Suprapubic skin (tissue), 3 donors: Measurements from ENCODE around the gene CRHR2.

ENCODE experiments used
- POLR2AphosphoS5 ChIP-seq, 3 donors: sonication (generic); formaldehyde crosslinking; IDR thresholded peaks; one replicate each; pipeline ENCODE4 v1.6.1; 2017; ENCODE audit warnings: antibody characterized with exemption in 3 of 3
- TF ChIP-seq, protein P1 (sequence below), 2 donors: fragments of 200-600 bp in 1 of 2; fragments of 450-650 bp in 1 of 2; sonication (generic) in 1 of 2; IDR thresholded peaks; one replicate each; pipeline ENCODE4 v1.5.1; 2016 to 2019; ENCODE audit warnings: antibody characterized with exemption in 2 of 2, mild to moderate bottlenecking in 1 of 2, moderate library complexity in 1 of 2

DNA sequence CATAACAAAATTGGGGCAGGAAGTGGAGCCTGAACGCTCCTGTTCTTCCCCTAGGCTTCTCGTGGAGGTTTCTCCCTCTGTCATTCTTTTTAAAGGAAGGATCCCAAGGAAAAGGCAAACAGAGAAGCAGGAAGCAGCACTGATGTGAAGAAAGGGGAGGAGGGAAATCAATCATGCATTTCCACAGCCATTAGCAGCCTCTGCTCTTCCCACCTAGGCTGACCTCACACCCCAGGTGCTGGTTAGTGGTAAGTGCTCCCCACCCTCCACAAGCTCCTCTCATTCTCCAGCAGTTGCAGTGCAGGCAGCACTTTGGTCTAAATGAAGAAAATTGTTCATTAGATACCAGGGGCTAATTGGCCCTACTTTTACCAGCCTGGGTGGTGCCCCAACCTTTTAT is 2.6 kb downstream of the CRHR2 start:
- TF ChIP-seq, protein P1, sequence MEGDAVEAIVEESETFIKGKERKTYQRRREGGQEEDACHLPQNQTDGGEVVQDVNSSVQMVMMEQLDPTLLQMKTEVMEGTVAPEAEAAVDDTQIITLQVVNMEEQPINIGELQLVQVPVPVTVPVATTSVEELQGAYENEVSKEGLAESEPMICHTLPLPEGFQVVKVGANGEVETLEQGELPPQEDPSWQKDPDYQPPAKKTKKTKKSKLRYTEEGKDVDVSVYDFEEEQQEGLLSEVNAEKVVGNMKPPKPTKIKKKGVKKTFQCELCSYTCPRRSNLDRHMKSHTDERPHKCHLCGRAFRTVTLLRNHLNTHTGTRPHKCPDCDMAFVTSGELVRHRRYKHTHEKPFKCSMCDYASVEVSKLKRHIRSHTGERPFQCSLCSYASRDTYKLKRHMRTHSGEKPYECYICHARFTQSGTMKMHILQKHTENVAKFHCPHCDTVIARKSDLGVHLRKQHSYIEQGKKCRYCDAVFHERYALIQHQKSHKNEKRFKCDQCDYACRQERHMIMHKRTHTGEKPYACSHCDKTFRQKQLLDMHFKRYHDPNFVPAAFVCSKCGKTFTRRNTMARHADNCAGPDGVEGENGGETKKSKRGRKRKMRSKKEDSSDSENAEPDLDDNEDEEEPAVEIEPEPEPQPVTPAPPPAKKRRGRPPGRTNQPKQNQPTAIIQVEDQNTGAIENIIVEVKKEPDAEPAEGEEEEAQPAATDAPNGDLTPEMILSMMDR (IDR thresholded peaks at IDR 0.05): no peak
- TF ChIP-seq POLR2AphosphoS5 (IDR thresholded peaks at IDR 0.05): no peak
